Measurements from ENCODE around the gene RGS6. TPM values are rescaled to one million over a fixed set of nuclear protein-coding genes. Genes with fewer than 3 reads are reported as not detected.

RGS6 gene
- total and polyA plus RNA-seq, 7 donors, result 0.19 to 1.6 (median 0.42) TPM

DNA sequence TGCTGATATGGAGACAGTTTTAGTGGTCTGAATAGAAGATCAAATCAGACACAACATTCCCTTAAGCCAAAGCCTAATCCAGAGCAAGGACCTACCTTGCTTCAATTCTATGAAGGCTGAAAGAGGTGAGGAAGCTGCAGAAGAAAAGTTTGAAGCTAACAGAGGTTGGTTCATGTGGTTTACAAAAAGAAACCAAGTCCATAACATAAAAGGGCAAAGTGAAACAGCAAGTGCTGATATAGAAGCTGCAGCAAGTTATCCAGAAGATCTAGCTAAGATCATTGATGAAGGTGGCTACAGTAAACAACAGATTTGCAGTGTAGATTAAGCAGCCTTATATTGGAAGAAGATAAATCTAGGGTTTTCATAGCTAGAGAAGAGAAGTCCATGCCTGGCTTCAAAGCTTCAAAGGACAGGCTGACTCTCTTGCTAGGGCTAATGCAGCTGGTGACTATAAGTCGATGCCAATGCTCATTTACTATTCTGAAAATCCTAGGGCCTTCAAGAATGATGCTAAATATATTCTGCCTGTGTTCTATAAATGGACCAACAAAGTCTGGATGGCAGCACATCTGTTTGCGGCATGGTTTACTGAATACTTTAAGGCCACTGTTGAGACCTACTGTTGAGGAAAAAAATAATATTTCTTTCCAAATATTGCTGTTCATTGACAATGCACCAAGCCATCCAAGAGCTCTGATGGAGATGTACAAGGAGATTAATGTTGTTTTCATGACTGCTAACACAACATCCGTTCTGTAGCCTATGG lies 600.6 kb downstream of the RGS6 start:
- DNase-seq (no peak), ATAC-seq (no peak)
- 68 to 95% (median 76%) methylated on average over 3 of the region's 3 CpGs for WGBS, 3 donors
- Histone ChIP-seq H3K9me3 (peaks cover 8% of the 10 kb centered on the region), H3K4me1 (no peaks in the 10 kb centered on the region), H3K4me3 (no peak overlapping the region), H3K27ac (no peak overlapping the region), H3K27me3 (ENCODE audit: insufficient read depth in 3 of 3, low read length in 2 of 3) (no peaks in the 10 kb centered on the region), H3K36me3 (ENCODE audit: insufficient read depth in 1 of 2, low read depth in 1 of 2) (no peaks in the 10 kb centered on the region)
- intact Hi-C loops (cut with DNase I), result no loop called here
- TF ChIP-seq, protein P1, sequence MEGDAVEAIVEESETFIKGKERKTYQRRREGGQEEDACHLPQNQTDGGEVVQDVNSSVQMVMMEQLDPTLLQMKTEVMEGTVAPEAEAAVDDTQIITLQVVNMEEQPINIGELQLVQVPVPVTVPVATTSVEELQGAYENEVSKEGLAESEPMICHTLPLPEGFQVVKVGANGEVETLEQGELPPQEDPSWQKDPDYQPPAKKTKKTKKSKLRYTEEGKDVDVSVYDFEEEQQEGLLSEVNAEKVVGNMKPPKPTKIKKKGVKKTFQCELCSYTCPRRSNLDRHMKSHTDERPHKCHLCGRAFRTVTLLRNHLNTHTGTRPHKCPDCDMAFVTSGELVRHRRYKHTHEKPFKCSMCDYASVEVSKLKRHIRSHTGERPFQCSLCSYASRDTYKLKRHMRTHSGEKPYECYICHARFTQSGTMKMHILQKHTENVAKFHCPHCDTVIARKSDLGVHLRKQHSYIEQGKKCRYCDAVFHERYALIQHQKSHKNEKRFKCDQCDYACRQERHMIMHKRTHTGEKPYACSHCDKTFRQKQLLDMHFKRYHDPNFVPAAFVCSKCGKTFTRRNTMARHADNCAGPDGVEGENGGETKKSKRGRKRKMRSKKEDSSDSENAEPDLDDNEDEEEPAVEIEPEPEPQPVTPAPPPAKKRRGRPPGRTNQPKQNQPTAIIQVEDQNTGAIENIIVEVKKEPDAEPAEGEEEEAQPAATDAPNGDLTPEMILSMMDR (IDR thresholded peaks at IDR 0.05), result no peak

DNA sequence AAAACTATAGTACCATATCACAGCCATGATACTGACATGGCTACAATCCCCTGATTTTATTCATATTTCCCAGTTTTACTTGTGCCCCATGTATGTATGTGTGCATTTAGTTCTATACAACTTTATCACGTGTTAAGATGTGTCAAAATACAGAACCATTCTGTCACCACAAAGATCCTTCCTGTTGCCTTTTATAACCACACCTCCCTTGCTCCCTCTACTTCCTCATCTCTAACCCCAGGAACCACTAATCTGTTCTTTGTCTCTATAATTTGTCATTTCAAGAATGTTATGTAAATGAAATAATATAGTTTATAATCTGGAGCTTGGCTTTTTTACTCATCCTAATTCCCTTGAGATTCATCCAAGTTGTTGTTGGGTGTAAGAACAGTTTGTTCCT lies 603.3 kb downstream of the RGS6 start:
- Histone ChIP-seq H3K9me3 (peaks cover 8% of the 10 kb centered on the region), H3K4me3 (no peak overlapping the region), H3K27ac (no peak overlapping the region), H3K4me1 (no peaks in the 10 kb centered on the region), H3K27me3 (ENCODE audit: insufficient read depth in 3 of 3, low read length in 2 of 3) (no peaks in the 10 kb centered on the region), H3K36me3 (ENCODE audit: insufficient read depth in 1 of 2, low read depth in 1 of 2) (no peaks in the 10 kb centered on the region)
- intact Hi-C loops (cut with DNase I), result no loop called here
- DNase-seq (no peak), ATAC-seq (no peak)
- WGBS, 3 donors, result 74 to 83% (median 81%) methylated on average over 1 of the region's 1 CpG
- TF ChIP-seq, protein P1 (IDR thresholded peaks at IDR 0.05), result no peak

GRCh38 chr14:72538387-72538786 lies 606.2 kb downstream of the RGS6 start:
- peaks cover under 1% of the 10 kb centered on the region for H3K9me3 ChIP-seq
- H3K27ac ChIP-seq, result no peak overlapping the region
- ATAC-seq (peak in 3 of 4 donors; percentile 52 to 87 (median 68)), DNase-seq (no peak)
- no peaks in the 10 kb centered on the region for H3K36me3 ChIP-seq (ENCODE audit: insufficient read depth in 1 of 2, low read depth in 1 of 2)
- no peaks in the 10 kb centered on the region for H3K27me3 ChIP-seq (ENCODE audit: insufficient read depth in 3 of 3, low read length in 2 of 3)
- intact Hi-C loops (cut with DNase I), result no loop called here
- no peak overlapping the region for H3K4me3 ChIP-seq
- TF ChIP-seq, protein P1 (IDR thresholded peaks at IDR 0.05), result no peak
- no peaks in the 10 kb centered on the region for H3K4me1 ChIP-seq
- WGBS, 3 donors, result 37 to 76% (median 42%) methylated on average over 3 of the region's 3 CpGs

DNA sequence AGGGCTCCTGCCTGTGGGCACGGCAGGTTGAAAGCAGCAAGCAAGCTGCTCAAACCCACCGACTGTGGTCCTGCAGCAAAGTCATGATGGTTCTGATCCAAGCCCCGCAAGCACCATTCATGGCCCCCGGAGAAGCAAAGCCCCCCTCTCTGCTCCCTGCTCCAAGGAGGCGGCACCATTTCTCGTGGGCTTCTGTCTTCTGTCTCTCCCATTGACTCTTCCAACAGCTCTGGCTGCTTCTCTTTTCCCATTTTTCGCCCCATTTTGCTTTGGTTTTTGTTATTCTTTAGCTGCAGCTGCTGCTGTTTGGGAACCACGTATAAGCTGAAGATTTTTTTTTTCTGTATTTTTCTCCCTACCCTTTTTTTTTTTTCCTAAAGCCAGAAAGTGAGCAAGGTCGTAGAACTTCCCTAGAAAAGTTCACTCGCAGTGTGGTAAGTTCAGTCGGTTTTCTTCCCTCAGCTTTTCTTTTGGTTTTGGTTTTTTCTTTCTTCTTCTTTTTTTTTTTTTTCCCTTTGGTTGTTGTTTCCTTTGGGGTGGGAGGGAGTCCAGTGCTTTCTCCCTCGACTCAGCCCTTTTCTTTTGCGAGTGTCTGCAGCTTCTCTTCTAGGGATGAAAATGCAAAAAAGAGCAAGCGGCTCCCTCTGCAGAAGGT lies 607.6 kb downstream of the RGS6 start:
- WGBS, 3 donors, result 62 to 72% (median 70%) methylated on average over 14 of the region's 14 CpGs
- Histone ChIP-seq H3K36me3 (ENCODE audit: insufficient read depth in 1 of 2, low read depth in 1 of 2) (no peaks in the 10 kb centered on the region), H3K27ac (no peak overlapping the region), H3K4me3 (no peak overlapping the region), H3K9me3 (no peaks in the 10 kb centered on the region), H3K4me1 (peaks cover 5% of the 10 kb centered on the region), H3K27me3 (ENCODE audit: insufficient read depth in 3 of 3, low read length in 2 of 3) (no peaks in the 10 kb centered on the region)
- TF ChIP-seq, protein P1 (IDR thresholded peaks at IDR 0.05), result no peak
- ATAC-seq, result no peak
- no peak for DNase-seq
- intact Hi-C loops (cut with DNase I), result no loop called here
